Endothelial cell of umbilical vein (primary cell): ENCODE measurements around the gene PSD2. TPM values are rescaled to one million over a fixed set of nuclear protein-coding genes. Genes with fewer than 3 reads are reported as not detected.

ENCODE experiments used
- BruUV-seq: library from RNA; stranded (reverse); fragments of 400-500 nt; replicated peaks from 2 replicates; lab custom pipeline; 2021; lab: Mats Ljungman, UMichigan
- CTCF ChIA-PET: fragments of 300-600, 350-600 bp; sonication (Branson Sonifier 250); formaldehyde crosslinking; loops from one replicate; lab custom pipeline; 2021; ENCODE audit warnings: antibody characterized with exemption, inconsistent platforms; lab: Charles Lee
- POLR2A ChIA-PET: fragments of 300-600, 350-600 bp; sonication (Branson Sonifier 250); formaldehyde crosslinking; loops from one replicate; lab custom pipeline; 2021; ENCODE audit warnings: antibody characterized with exemption, inconsistent platforms; lab: Charles Lee
- DNase-seq: peaks from one replicate; pipeline ENCODE4 v3.0.0-alpha.2; 2011; ENCODE audit warnings: low read depth, low spot score
- FAIRE-seq: peaks from 2 replicates; lab custom pipeline; 2011; peaks lifted over from hg19 to GRCh38; lab: Jason Lieb, UNC
- H2AFZ ChIP-seq: 2 replicates; pipeline ENCODE4 v1.6.0; 2012; ENCODE audit warnings: low read depth, low read length, control low read depth, inconsistent platforms
- H3K27ac ChIP-seq: 2 replicates; pipeline ENCODE4 v1.5.1; 2011; ENCODE audit warnings: low read depth, mild to moderate bottlenecking, control low read depth, low read length, moderate library complexity; ENCODE audit not compliant: insufficient read depth
- H3K27me3 ChIP-seq, 2 experiments: 2 replicates each; pipeline versions ENCODE4 v1.6.0 to v1.6.1; 2011; ENCODE audit warnings: low read length in 2 of 2, mixed read lengths in 1 of 2; ENCODE audit not compliant: control insufficient read depth in 2 of 2, insufficient read depth in 2 of 2
- H3K36me3 ChIP-seq, 2 experiments: 2 replicates in 1 of 2; 3 replicates in 1 of 2; pipeline ENCODE4 v1.5.1; 2011; ENCODE audit warnings: low read length in 2 of 2, mild to moderate bottlenecking in 1 of 2, moderate library complexity in 1 of 2; ENCODE audit not compliant: control insufficient read depth in 2 of 2, insufficient read depth in 2 of 2; ENCODE audit errors: extremely low read depth in 1 of 2
- H3K4me1 ChIP-seq: 3 replicates; pipeline ENCODE4 v1.5.1; 2011; ENCODE audit warnings: mild to moderate bottlenecking, low read length; ENCODE audit not compliant: control insufficient read depth, insufficient read depth; ENCODE audit errors: extremely low read depth
- H3K4me2 ChIP-seq: 2 replicates; pipeline ENCODE4 v1.6.1; 2011; ENCODE audit warnings: low read length, control low read depth, mixed read lengths; ENCODE audit not compliant: insufficient read depth
- H3K4me3 ChIP-seq, 3 experiments: fragments of 200-600 bp in 1 of 3; sonication (generic), shearing (Covaris generic) in 1 of 3; replicated peaks in 1 of 3; 2 replicates each; pipeline ENCODE4 v1.5.1; 2011 to 2016; ENCODE audit warnings: control low read depth in 3 of 3, low read length in 3 of 3, mild to moderate bottlenecking in 2 of 3, inconsistent platforms in 1 of 3, low read depth in 1 of 3, moderate library complexity in 1 of 3; ENCODE audit not compliant: insufficient read depth in 1 of 3
- H3K79me2 ChIP-seq: 2 replicates; pipeline ENCODE4 v1.6.0; 2012; ENCODE audit warnings: low read length, inconsistent platforms; ENCODE audit not compliant: control insufficient read depth, insufficient read depth
- H3K9ac ChIP-seq: replicated peaks from 2 replicates; pipeline ENCODE3; 2011; ENCODE audit warnings: low read length, control low read depth; ENCODE audit not compliant: insufficient read depth; ENCODE audit errors: extremely low read depth
- H3K9me1 ChIP-seq: replicated peaks from 3 replicates; pipeline ENCODE4 v1.6.0; 2011; ENCODE audit warnings: mild to moderate bottlenecking, low read length; ENCODE audit not compliant: control insufficient read depth, insufficient read depth; ENCODE audit errors: extremely low read depth
- H3K9me3 ChIP-seq: replicated peaks from 2 replicates; pipeline ENCODE4 v1.5.1; 2012; ENCODE audit warnings: low read length, inconsistent platforms; ENCODE audit not compliant: control insufficient read depth, insufficient read depth
- H4K20me1 ChIP-seq: replicated peaks from 2 replicates; pipeline ENCODE3; 2011; ENCODE audit warnings: mild to moderate bottlenecking, low read length; ENCODE audit not compliant: control insufficient read depth, insufficient read depth; ENCODE audit errors: extremely low read depth
- CTCF ChIP-seq, 2 donors: IDR thresholded peaks; 1 replicate in 1 of 2; 2 replicates in 1 of 2; pipeline ENCODE4 v1.5.1; 2011; ENCODE audit warnings: low read length in 2 of 2, mild to moderate bottlenecking in 2 of 2, moderate library complexity in 2 of 2, control low read depth in 1 of 2, inconsistent platforms in 1 of 2, low read depth in 1 of 2; ENCODE audit not compliant: insufficient read depth in 1 of 2; ENCODE audit errors: extremely low read depth in 1 of 2
- EZH2 ChIP-seq: IDR thresholded peaks from 2 replicates; pipeline ENCODE4 v1.6.1; 2012; ENCODE audit warnings: borderline replicate concordance, low read depth, mild to moderate bottlenecking, moderate library complexity, low read length, inconsistent platforms; ENCODE audit not compliant: severe bottlenecking
- FOS ChIP-seq: IDR thresholded peaks from 2 replicates; pipeline ENCODE4 v1.6.1; 2011; ENCODE audit warnings: mild to moderate bottlenecking, low read length, moderate library complexity, borderline replicate concordance; ENCODE audit not compliant: insufficient read depth
- GATA2 ChIP-seq: IDR thresholded peaks from 2 replicates; pipeline ENCODE4 v1.7.0; 2011; ENCODE audit warnings: low read depth, mild to moderate bottlenecking, moderate library complexity, mixed read lengths, low read length; ENCODE audit not compliant: insufficient read length, insufficient read depth
- JUN ChIP-seq: IDR thresholded peaks from 2 replicates; pipeline ENCODE4 v1.6.1; 2011; ENCODE audit warnings: borderline replicate concordance, low read depth; ENCODE audit not compliant: insufficient read length, insufficient read depth
- MAX ChIP-seq: IDR thresholded peaks from 2 replicates; pipeline ENCODE4 v1.6.1; 2011; ENCODE audit not compliant: insufficient read depth, insufficient read length
- MYC ChIP-seq: IDR thresholded peaks from one replicate; pipeline ENCODE4 v1.6.1; 2011; ENCODE audit warnings: mild to moderate bottlenecking, low read depth, low read length
- POLR2A ChIP-seq: IDR thresholded peaks from 2 replicates; pipeline ENCODE4 v1.6.1; 2012; ENCODE audit warnings: low read depth, mild to moderate bottlenecking, control low read depth, low read length
- POLR2AphosphoS5 ChIP-seq: IDR thresholded peaks from 2 replicates; pipeline ENCODE4 v1.6.1; 2012; ENCODE audit warnings: low read depth, mild to moderate bottlenecking, control low read depth, low read length, moderate library complexity; ENCODE audit not compliant: insufficient read depth
- dilution Hi-C: fragments of 300-500 bp; cut with MboI; formaldehyde crosslinking; loops from one replicate; pipeline ENCODE4 v1.15.0; 2019; ENCODE audit warnings: low sequenced_read_pairs; ENCODE audit not compliant: extremely low pct_ligation_motif_present
- intact Hi-C: fragments of 100-400 bp; cut with micrococcal nuclease; formaldehyde crosslinking; loops from one replicate; pipeline ENCODE4 v1.10.0; 2022
- polyA plus RNA-seq, 4 experiments: library from polyadenylated mRNA; depleted of rRNA in 3 of 4; stranded (reverse) in 3 of 4; unstranded in 1 of 4; fragments of >200 nt; gene quantifications; 2 replicates each; pipeline versions ENCODE4 v1.2.1 to v1.2.3, GENCODE V29; 2011 to 2012; ENCODE audit warnings: missing spikeins in 1 of 4
- total RNA-seq: library from RNA; stranded (reverse); gene quantifications from 2 replicates; pipeline ENCODE4 v1.2.3, GENCODE V29; 2021

The PSD2 gene
- total and polyA plus RNA-seq, 2 donors (not counting 3 experiments of a cell fraction or from before 2014, with no cell fraction given) = not detected

- no peak overlapping the region for H3K4me3 ChIP-seq
- DNase-seq (peak; percentile 14), FAIRE-seq (no peak)
- intact Hi-C loops = loop anchor here (5.0 kb wide), 1 partner anchor 295 kb away; no protein-coding TSS in a partner anchor
- POLR2A ChIA-PET = no interaction called here
- H3K27me3 ChIP-seq = peaks cover 6 to 15% of the 10 kb centered on the region in 2 experiments
- no peak overlapping the region for H3K27ac ChIP-seq
- no peak overlapping the region for H2AFZ ChIP-seq
- no peaks in the 10 kb centered on the region for H3K79me2 ChIP-seq
- no TSS peak for BruUV-seq
- no peaks in the 10 kb centered on the region for H3K4me1 ChIP-seq
- no peak overlapping the region for H3K4me2 ChIP-seq
- H3K9ac ChIP-seq = no peak overlapping the region
- dilution Hi-C loops = no loop called here
- H4K20me1 ChIP-seq = no peaks in the 10 kb centered on the region
- TF ChIP-seq EZH2 (no peak), POLR2AphosphoS5 (no peak), MYC (no peak), POLR2A (no peak), CTCF (IDR thresholded peaks at IDR 0.05; ENCODE audit: extremely low read depth in 1 of 2, insufficient read depth in 1 of 2, low read depth in 1 of 2, low read length in 2 of 2) (no peak), GATA2 (no peak), JUN (no peak), MAX (no peak), FOS (no peak)
- H3K9me3 ChIP-seq = no peaks in the 10 kb centered on the region
- no peaks in the 10 kb centered on the region for H3K9me1 ChIP-seq
- CTCF ChIA-PET = interaction anchor here (1.3 to 6.4 kb wide), 7 partner anchors 10 to 106 kb away, joined by 5 to 95 read pairs (median 9); no protein-coding TSS in a partner anchor
- no peaks in the 10 kb centered on the region for H3K36me3 ChIP-seq
Measured at GRCh38 chr5:139862313-139862712, 66.7 kb downstream of the PSD2 start.
